ENCODE data around the gene DNAI2. TPM values are rescaled to one million over a fixed set of nuclear protein-coding genes. Genes with fewer than 3 reads are reported as not detected.

The DNAI2 gene
- total RNA-seq, 1 experiment from 2014 or later, result 0.26 TPM

DNA sequence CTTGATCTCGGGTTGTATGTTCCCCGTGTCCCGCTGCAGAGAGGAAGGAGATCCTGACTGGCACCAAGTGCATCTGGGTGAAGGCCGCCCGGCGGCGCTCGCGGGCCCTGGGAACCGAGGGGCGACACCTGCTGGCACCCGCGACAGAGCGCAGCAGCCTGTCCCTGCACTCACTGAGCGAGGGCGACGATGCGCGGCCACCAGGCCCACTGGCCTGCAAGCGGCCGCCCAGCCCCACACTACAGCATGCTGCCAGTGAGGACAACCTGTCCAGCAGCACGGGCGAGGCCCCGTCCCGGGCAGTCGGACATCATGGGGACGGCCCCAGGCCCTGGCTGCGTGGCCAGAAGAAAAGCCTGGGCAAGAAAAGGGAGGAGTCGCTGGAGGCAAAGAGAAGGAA is 80.1 kb downstream of the DNAI2 start (continued):
- no peak for TF ChIP-seq ZBTB43 (CRISPR knock-in tag; IDR thresholded peaks at IDR 0.05)
- no peak for TF ChIP-seq JAZF1 (CRISPR knock-in tag; IDR thresholded peaks at IDR 0.05)
- TF ChIP-seq RORB (CRISPR knock-in tag; IDR thresholded peaks at IDR 0.05), result no peak
- TF ChIP-seq SMAD3 (CRISPR knock-in tag; IDR thresholded peaks at IDR 0.05; ENCODE audit: borderline replicate concordance), result no peak
- TF ChIP-seq KAT7 (CRISPR knock-in tag; IDR thresholded peaks at IDR 0.05; ENCODE audit: borderline replicate concordance), result no peak
- TF ChIP-seq, protein P1, sequence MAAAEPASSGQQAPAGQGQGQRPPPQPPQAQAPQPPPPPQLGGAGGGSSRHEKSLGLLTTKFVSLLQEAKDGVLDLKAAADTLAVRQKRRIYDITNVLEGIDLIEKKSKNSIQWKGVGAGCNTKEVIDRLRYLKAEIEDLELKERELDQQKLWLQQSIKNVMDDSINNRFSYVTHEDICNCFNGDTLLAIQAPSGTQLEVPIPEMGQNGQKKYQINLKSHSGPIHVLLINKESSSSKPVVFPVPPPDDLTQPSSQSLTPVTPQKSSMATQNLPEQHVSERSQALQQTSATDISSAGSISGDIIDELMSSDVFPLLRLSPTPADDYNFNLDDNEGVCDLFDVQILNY (CRISPR knock-in tag; IDR thresholded peaks at IDR 0.05), result no peak
- TF ChIP-seq FOXP1 (CRISPR knock-in tag; IDR thresholded peaks at IDR 0.05; ENCODE audit: borderline replicate concordance), result 0 out of 2 replicates have a peak, but pooled peaks have one; percentile 33

- DNase-seq (ENCODE audit: low spot score), result no peak
- ChIA-PET CTCF (interaction anchor here (0.7 to 6.1 kb wide), 6 partner anchors 14 to 58 kb away, joined by 3 to 52 read pairs (median 4); partner anchors contain the start of gene GPR142), POLR2A (no interaction called here)
- TF ChIP-seq TCF7 (CRISPR knock-in tag; IDR thresholded peaks at IDR 0.05; ENCODE audit: low read depth) (no peak), TP53 (CRISPR knock-in tag; IDR thresholded peaks at IDR 0.05) (no peak), GRHL2 (CRISPR knock-in tag; IDR thresholded peaks at IDR 0.05; ENCODE audit: insufficient replicate concordance, severe bottlenecking) (no peak), KAT7 (CRISPR knock-in tag; IDR thresholded peaks at IDR 0.05; ENCODE audit: borderline replicate concordance) (no peak), NR1H2 (CRISPR knock-in tag; IDR thresholded peaks at IDR 0.05) (no peak), RELA (CRISPR knock-in tag; IDR thresholded peaks at IDR 0.05; ENCODE audit: borderline replicate concordance) (peak; percentile 31; the same call in 1 of the 2 replicates), ZBTB43 (CRISPR knock-in tag; IDR thresholded peaks at IDR 0.05) (no peak)
- peaks cover 82% of the 10 kb centered on the region for H3K27me3 Mint-ChIP-seq (ENCODE audit: low read depth)
- H3K4me3 Mint-ChIP-seq, result no peak overlapping the region
- no peaks in the 10 kb centered on the region for H3K36me3 Mint-ChIP-seq
- 0 out of 2 replicates have a peak, but pooled peaks cover 5% of the 10 kb centered on the region for H3K9me3 Mint-ChIP-seq
- no peak overlapping the region for H3K27ac Mint-ChIP-seq
- H3K4me1 Mint-ChIP-seq, result peaks cover 10% of the 10 kb centered on the region
- no peak for ATAC-seq
These were observed 80.5 kb downstream of the DNAI2 start for GRCh38 chr17:74354561-74354960.

DNA sequence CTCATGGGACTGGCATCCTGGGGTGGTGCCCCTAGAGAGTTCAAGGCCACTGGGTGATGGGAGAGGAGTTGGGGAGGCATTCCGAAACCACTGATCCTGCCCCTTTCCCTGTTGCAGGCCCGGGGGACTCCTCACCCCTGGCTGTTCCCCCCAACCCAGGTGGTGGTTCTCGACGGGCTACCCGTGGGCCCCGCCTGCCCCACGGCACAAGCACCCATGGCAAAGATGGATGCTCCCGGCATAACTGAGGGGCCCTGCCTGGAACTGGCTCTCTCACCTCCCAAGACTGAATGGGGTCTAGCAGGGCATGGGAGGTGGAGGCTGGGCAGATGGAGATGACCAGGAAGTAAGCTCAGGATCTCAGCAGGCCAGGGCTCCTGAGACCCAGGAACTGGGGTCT is 81.0 kb downstream of the DNAI2 start:
- CTCF ChIA-PET, result interaction anchor here (0.7 to 6.1 kb wide), 8 partner anchors 9 to 58 kb away, joined by 3 to 52 read pairs (median 4); partner anchors contain the start of gene GPR142
- POLR2A ChIA-PET, result no interaction called here
- TF ChIP-seq IRF1 (CRISPR knock-in tag; IDR thresholded peaks at IDR 0.05), result no peak
- no peak for TF ChIP-seq FOXJ3 (CRISPR knock-in tag; IDR thresholded peaks at IDR 0.05; ENCODE audit: borderline replicate concordance)
- no peak for TF ChIP-seq FOXK1 (CRISPR knock-in tag; IDR thresholded peaks at IDR 0.05)
- no peak for TF ChIP-seq CBFB (CRISPR knock-in tag; IDR thresholded peaks at IDR 0.05; ENCODE audit: low read depth)
- TF ChIP-seq CREB1 (CRISPR knock-in tag; IDR thresholded peaks at IDR 0.05), result no peak
- no peak for TF ChIP-seq ZNF232 (CRISPR knock-in tag; IDR thresholded peaks at IDR 0.05)
- no peak for TF ChIP-seq ESRRA (CRISPR knock-in tag; IDR thresholded peaks at IDR 0.05; ENCODE audit: borderline replicate concordance)
- no peak for TF ChIP-seq MXD4 (CRISPR knock-in tag; IDR thresholded peaks at IDR 0.05; ENCODE audit: borderline replicate concordance)
- no peak for TF ChIP-seq SMAD3 (CRISPR knock-in tag; IDR thresholded peaks at IDR 0.05; ENCODE audit: borderline replicate concordance)
- no peak for TF ChIP-seq TCF7 (CRISPR knock-in tag; IDR thresholded peaks at IDR 0.05; ENCODE audit: low read depth)
- TF ChIP-seq CTCF (IDR thresholded peaks at IDR 0.05), result no peak
- TF ChIP-seq RORB (CRISPR knock-in tag; IDR thresholded peaks at IDR 0.05), result no peak
- ATAC-seq (no peak), DNase-seq (ENCODE audit: low spot score) (no peak)
- Mint-ChIP-seq H3K36me3 (no peaks in the 10 kb centered on the region), H3K4me1 (peaks cover 10% of the 10 kb centered on the region), H3K4me3 (no peak overlapping the region), H3K27me3 (ENCODE audit: low read depth) (peaks cover 78% of the 10 kb centered on the region), H3K27ac (no peak overlapping the region), H3K9me3 (0 out of 2 replicates have a peak, but pooled peaks cover 5% of the 10 kb centered on the region)

Measured in WTC11 (cell line).